GM04504 (cell line): ENCODE measurements around the gene ARHGEF25.
"Not testable (repeated sequence)": the region's sequence is repeated elsewhere in the genome, so short reads cannot be mapped to it uniquely, and the experiment has no call there.

ENCODE experiments used
- DNase-seq: peaks from one replicate; pipeline ENCODE4 v3.0.0-alpha.2; 2012; ENCODE audit warnings: low read depth

Gene ARHGEF25

GRCh38 chr12:57585156-57585555, 26.1 kb upstream of the ARHGEF25 start:
- no peak for DNase-seq

GRCh38 chr12:57586128-57586527, 25.1 kb upstream of the ARHGEF25 start:
- no peak for DNase-seq

- DNase-seq, result no peak
These were observed 24.3 kb upstream of the ARHGEF25 start for GRCh38 chr12:57586832-57587429.

- DNase-seq, result not testable (repeated sequence)
These were observed 22.2 kb upstream of the ARHGEF25 start for GRCh38 chr12:57588951-57589610.

- no peak for DNase-seq
These were observed 20.8 kb upstream of the ARHGEF25 start for GRCh38 chr12:57590479-57590863.

GRCh38 chr12:57590864-57591781, 20.1 kb upstream of the ARHGEF25 start, which contains the start of gene PIP4K2C:
PIP4K2C (plus strand) TSS chr12:57591192; CDS start chr12:57591290, 98 bp downstream.
- no peak for DNase-seq

GRCh38 chr12:57591782-57592325, 19.4 kb upstream of the ARHGEF25 start:
- DNase-seq, result no peak

- no peak for DNase-seq
These were observed 18.6 kb upstream of the ARHGEF25 start for GRCh38 chr12:57592551-57593165.

- DNase-seq, result no peak
These were observed 18.0 kb upstream of the ARHGEF25 start for GRCh38 chr12:57593187-57593586.

GRCh38 chr12:57600395-57600794, 10.8 kb upstream of the ARHGEF25 start:
- DNase-seq, result no peak

- no peak for DNase-seq
These were observed 8.7 kb upstream of the ARHGEF25 start for GRCh38 chr12:57602544-57602943.

- no peak for DNase-seq
These were observed 7.9 kb upstream of the ARHGEF25 start for GRCh38 chr12:57603324-57603723.

GRCh38 chr12:57603815-57604453, 7.3 kb upstream of the ARHGEF25 start:
- peak; percentile 40 for DNase-seq

- DNase-seq, result no peak
These were observed 6.7 kb upstream of the ARHGEF25 start, which contains the start of gene DTX3 for GRCh38 chr12:57604454-57604991. DTX3 (plus strand) TSS chr12:57604824; CDS start chr12:57606518, 1,694 bp downstream.

- DNase-seq, result no peak
These were observed 6.0 kb upstream of the ARHGEF25 start for GRCh38 chr12:57604992-57605810.

- no peak for DNase-seq
These were observed 5.4 kb upstream of the ARHGEF25 start for GRCh38 chr12:57605811-57606311.

- DNase-seq, result no peak
These were observed 4.8 kb upstream of the ARHGEF25 start for GRCh38 chr12:57606399-57606798.

- DNase-seq, result no peak
These were observed 4.4 kb upstream of the ARHGEF25 start for GRCh38 chr12:57606821-57607220.

- no peak for DNase-seq
These were observed 3.1 kb upstream of the ARHGEF25 start for GRCh38 chr12:57607958-57608663.
